Measurements from ENCODE around the gene PROCR. TPM values are rescaled to one million over a fixed set of nuclear protein-coding genes. Genes with fewer than 3 reads are reported as not detected.
A peak's percentile ranks its signal among the peaks of the same experiment; 100 is the strongest.
"Not testable (repeated sequence)": the region's sequence is repeated elsewhere in the genome, so short reads cannot be mapped to it uniquely, and the experiment has no call there.

The PROCR gene
- total RNA-seq, 2 experiments from 2014 or later: 2.1 to 2.4 TPM

DNA sequence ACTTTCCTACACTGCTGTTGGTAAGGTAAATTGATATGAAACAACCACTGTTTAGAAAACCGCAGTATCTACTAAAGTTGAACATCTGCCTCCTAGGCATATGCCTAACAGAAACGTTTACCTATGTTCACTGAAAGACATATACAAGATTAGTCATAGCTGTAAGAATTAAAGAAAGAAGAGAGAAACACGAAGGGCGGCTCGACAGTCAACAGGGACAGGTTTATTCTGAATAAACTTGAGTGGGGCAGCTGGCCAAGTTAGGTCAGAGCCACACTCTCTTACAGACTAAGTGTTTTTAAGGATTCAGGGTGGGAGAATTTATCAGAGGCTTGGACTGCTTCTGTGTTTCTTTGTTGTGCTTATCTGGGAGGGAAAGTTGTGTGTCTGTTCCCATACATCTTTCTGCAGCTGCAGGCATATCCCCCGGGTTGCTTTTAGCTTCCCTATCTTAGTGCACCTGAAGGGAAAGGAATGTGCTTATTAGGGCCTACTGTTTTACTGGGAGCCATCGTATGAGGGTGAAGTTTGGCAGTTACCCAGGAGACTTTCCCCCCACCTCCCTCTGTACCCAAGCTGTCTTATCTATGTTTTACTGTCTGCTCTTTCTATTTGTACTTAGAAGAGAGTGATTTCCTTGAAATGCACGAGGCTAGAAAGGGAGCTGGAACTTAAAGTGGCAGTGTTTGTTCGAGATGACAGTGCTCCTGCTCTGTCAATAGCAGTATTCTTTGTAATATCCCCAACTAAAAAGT lies 20.4 kb downstream of the PROCR start:
- H3K4me1 Mint-ChIP-seq: no peaks in the 10 kb centered on the region
- no peak overlapping the region for H3K4me3 Mint-ChIP-seq
- H3K9me3 Mint-ChIP-seq: peaks cover 13% of the 10 kb centered on the region
- no peaks in the 10 kb centered on the region for H3K27me3 Mint-ChIP-seq
- ATAC-seq (ENCODE audit: low read depth) (no peak), DNase-seq (no peak)
- no peak overlapping the region for H3K27ac Mint-ChIP-seq
- POLR2A ChIA-PET: no interaction called here
- H3K36me3 Mint-ChIP-seq: peaks cover 8% of the 10 kb centered on the region

DNA sequence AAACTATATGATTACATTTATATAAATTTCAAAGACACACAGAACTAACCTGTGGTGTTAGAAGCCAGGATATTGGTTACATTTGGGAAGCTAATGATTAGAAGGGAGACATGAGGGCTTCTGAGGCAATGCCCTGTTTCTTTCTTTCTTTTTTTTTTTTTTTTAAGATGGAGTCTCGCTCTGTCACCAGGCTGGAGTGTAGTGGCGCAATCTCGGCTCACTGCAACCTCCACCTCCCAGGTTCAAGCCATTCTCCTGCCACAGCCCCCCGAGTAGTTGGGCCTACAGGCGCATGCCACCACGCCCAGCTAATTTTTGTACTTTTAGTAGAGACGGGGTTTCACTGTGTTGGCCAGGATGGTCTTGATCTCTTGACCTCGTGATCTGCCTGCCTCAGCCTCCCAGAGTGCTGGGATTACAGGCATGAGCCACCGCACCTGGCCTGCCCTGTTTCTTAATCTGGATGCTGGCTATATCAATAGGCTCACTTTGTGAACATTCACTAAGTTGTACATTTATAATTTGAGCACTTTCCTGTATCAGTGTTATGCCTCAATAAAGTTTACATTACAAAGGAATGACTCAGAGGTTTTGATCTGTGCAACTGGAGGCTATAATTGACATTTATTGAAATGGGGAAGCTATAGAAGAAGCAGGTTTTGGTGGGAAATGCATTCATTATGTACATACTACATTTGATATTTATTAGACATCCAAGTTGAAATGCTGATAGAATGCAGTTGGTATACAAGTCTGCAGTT lies 21.3 kb downstream of the PROCR start:
- DNase-seq; H3K4me1 Mint-ChIP-seq; H3K27me3 Mint-ChIP-seq; ATAC-seq (ENCODE audit: low read depth); H3K27ac Mint-ChIP-seq; POLR2A ChIA-PET; H3K4me3 Mint-ChIP-seq: not testable (repeated sequence)
- peaks cover 10% of the 10 kb centered on the region for H3K36me3 Mint-ChIP-seq
- H3K9me3 Mint-ChIP-seq: peaks cover 15% of the 10 kb centered on the region

GRCh38 chr20:35196313-35196712 lies 24.4 kb downstream of the PROCR start:
- no peak for ATAC-seq (ENCODE audit: low read depth)
- no peak overlapping the region for H3K4me3 Mint-ChIP-seq
- H3K27ac Mint-ChIP-seq: no peak overlapping the region
- H3K4me1 Mint-ChIP-seq: no peaks in the 10 kb centered on the region
- POLR2A ChIA-PET: no interaction called here
- peaks cover 24% of the 10 kb centered on the region for H3K9me3 Mint-ChIP-seq
- no peak for DNase-seq
- H3K36me3 Mint-ChIP-seq: peaks cover 10% of the 10 kb centered on the region
- H3K27me3 Mint-ChIP-seq: no peaks in the 10 kb centered on the region

GRCh38 chr20:35199740-35200139 lies 27.9 kb downstream of the PROCR start:
- POLR2A ChIA-PET: no interaction called here
- Mint-ChIP-seq H3K4me3 (no peak overlapping the region), H3K4me1 (no peaks in the 10 kb centered on the region), H3K27me3 (no peaks in the 10 kb centered on the region), H3K9me3 (peaks cover 22% of the 10 kb centered on the region), H3K36me3 (peaks cover 10% of the 10 kb centered on the region), H3K27ac (no peak overlapping the region)
- no peak for ATAC-seq (ENCODE audit: low read depth)
- DNase-seq: no peak

GRCh38 chr20:35200267-35200666 lies 28.4 kb downstream of the PROCR start:
- H3K9me3 Mint-ChIP-seq: peaks cover 21% of the 10 kb centered on the region
- POLR2A ChIA-PET: no interaction called here
- no peak overlapping the region for H3K27ac Mint-ChIP-seq
- H3K27me3 Mint-ChIP-seq: no peaks in the 10 kb centered on the region
- ATAC-seq (ENCODE audit: low read depth): no peak
- H3K36me3 Mint-ChIP-seq: peaks cover 10% of the 10 kb centered on the region
- DNase-seq: no peak
- no peak overlapping the region for H3K4me3 Mint-ChIP-seq
- no peaks in the 10 kb centered on the region for H3K4me1 Mint-ChIP-seq

- DNase-seq; H3K36me3 Mint-ChIP-seq; H3K27me3 Mint-ChIP-seq; POLR2A ChIA-PET; H3K27ac Mint-ChIP-seq; ATAC-seq (ENCODE audit: low read depth); H3K4me1 Mint-ChIP-seq; H3K4me3 Mint-ChIP-seq: not testable (repeated sequence)
- H3K9me3 Mint-ChIP-seq: peaks cover 19% of the 10 kb centered on the region
Measured at GRCh38 chr20:35201467-35201866, 29.6 kb downstream of the PROCR start.

DNA sequence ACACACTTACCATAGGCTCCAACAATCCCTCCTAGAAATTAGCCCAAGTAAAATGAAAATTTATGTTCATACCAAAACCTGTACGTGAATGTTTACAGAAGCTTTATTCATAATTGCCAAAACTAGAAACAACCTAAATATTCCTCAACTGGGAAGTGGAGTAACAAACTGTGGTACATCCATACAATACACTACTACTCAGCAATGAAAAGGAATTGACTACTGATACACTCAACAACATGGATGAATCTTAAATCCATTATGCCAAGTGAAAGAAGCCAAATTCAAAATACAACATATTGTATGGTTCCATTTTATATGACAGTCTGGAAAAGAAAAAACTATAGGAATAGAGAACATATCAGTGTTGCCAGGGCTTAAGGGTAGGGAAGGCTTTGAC lies 34.9 kb downstream of the PROCR start:
- Mint-ChIP-seq H3K27ac (no peak overlapping the region), H3K4me1 (no peaks in the 10 kb centered on the region), H3K36me3 (no peaks in the 10 kb centered on the region), H3K9me3 (no peaks in the 10 kb centered on the region), H3K4me3 (no peak overlapping the region), H3K27me3 (no peaks in the 10 kb centered on the region)
- ATAC-seq (ENCODE audit: low read depth) (no peak), DNase-seq (no peak)
- POLR2A ChIA-PET: no interaction called here

- H3K9me3 Mint-ChIP-seq: no peaks in the 10 kb centered on the region
- POLR2A ChIA-PET: no interaction called here
- ATAC-seq (ENCODE audit: low read depth): peak; percentile 88
Measured at GRCh38 chr20:35207950-35208611, 36.2 kb downstream of the PROCR start.

DNA sequence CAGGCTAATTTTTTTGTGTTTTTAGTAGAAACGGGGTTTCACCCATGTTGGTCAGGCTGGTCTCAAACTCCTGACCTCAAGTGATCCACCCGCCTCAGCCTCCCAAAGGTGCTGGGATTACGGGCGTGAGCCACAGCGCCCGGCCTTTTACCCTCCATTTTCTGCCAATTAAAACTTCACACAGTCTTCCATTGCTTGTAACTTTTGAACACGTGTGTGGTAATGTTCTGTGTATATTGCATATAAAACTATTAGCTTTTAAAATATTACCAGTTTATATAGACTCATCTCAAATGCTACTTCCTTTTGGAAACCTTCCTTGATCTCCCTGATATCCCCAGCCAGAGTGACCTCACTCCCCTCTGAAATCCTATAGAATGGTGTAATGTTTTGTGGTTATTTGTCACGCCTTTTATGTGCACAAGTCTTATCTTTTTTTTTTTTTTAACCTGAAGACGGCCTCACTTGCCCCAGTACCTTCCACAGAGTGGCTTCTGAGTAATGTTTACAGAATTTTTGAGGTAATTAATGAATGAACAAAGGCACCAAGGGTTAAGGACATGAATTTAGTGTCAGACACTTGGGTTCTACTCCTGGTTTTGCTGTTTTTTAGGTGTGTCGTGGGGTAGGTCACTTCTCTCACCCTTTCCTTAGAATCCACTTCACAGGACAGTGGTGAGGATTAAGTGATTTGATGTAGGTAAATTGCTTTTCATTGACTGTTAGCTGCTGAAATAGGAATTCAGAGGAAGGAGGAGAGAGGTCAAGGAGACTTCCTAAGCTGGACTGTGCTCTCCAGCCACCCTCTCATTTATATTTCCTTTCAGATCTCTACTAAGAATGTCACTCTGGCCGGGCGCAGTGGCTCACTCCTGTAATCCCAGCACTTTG lies 43.4 kb downstream of the PROCR start:
- Mint-ChIP-seq H3K9me3 (no peaks in the 10 kb centered on the region), H3K27me3 (no peaks in the 10 kb centered on the region), H3K4me3 (no peak overlapping the region), H3K36me3 (no peaks in the 10 kb centered on the region), H3K27ac (no peak overlapping the region), H3K4me1 (no peaks in the 10 kb centered on the region)
- POLR2A ChIA-PET: no interaction called here
- DNase-seq (no peak), ATAC-seq (ENCODE audit: low read depth) (no peak)

More at GRCh38 chr20:35207950-35208611, 36.2 kb downstream of the PROCR start:
- Mint-ChIP-seq H3K27ac (no peak overlapping the region), H3K36me3 (no peaks in the 10 kb centered on the region), H3K4me3 (no peak overlapping the region), H3K27me3 (no peaks in the 10 kb centered on the region), H3K4me1 (no peaks in the 10 kb centered on the region)
- DNase-seq: peak; percentile 64

GRCh38 chr20:35216541-35216940 lies 44.7 kb downstream of the PROCR start:
- Mint-ChIP-seq H3K9me3 (no peaks in the 10 kb centered on the region), H3K4me1 (no peaks in the 10 kb centered on the region), H3K27ac (no peak overlapping the region), H3K27me3 (no peaks in the 10 kb centered on the region), H3K4me3 (no peak overlapping the region), H3K36me3 (no peaks in the 10 kb centered on the region)
- POLR2A ChIA-PET: no interaction called here
- no peak for ATAC-seq (ENCODE audit: low read depth)
- DNase-seq: no peak

- H3K4me3 Mint-ChIP-seq: no peak overlapping the region
- peaks cover 41% of the 10 kb centered on the region for H3K27me3 Mint-ChIP-seq
- peaks cover 9% of the 10 kb centered on the region for H3K4me1 Mint-ChIP-seq
- DNase-seq: no peak
- ATAC-seq (ENCODE audit: low read depth): no peak
- H3K9me3 Mint-ChIP-seq: no peaks in the 10 kb centered on the region
- POLR2A ChIA-PET: no interaction called here
- H3K36me3 Mint-ChIP-seq: peaks cover 7% of the 10 kb centered on the region
- no peak overlapping the region for H3K27ac Mint-ChIP-seq
Measured at GRCh38 chr20:35223941-35224340, 52.1 kb downstream of the PROCR start.

DNA sequence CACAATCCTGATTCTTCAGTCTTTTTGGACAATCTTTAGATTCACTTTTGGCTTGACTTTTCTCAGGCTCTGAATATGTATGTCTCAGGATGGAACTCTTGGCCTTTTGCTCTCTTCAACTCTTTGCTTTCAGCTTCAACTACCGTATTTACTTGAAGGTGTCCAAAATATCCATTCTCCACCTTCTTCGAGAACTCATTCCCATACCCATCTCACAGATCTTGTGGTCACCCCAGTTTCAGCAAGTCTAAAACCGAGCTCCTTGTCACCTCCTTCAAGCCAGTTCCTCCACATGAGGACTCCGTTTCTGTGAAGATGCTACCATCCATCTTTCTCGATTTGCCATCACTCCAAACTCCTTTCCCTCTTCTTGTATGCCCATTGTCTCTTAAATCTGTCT lies 52.7 kb downstream of the PROCR start:
- Mint-ChIP-seq H3K36me3 (peaks cover 7% of the 10 kb centered on the region), H3K9me3 (no peaks in the 10 kb centered on the region), H3K4me1 (peaks cover 9% of the 10 kb centered on the region), H3K4me3 (no peak overlapping the region), H3K27me3 (peaks cover 47% of the 10 kb centered on the region), H3K27ac (no peak overlapping the region)
- ATAC-seq (ENCODE audit: low read depth): no peak
- POLR2A ChIA-PET: interaction anchor here (1.4 kb wide), 1 partner anchor 28 kb away, joined by 3 read pairs; no protein-coding TSS in a partner anchor
- no peak for DNase-seq
